ENCODE measurements around the gene PRKN. TPM values are rescaled to one million over a fixed set of nuclear protein-coding genes. Genes with fewer than 3 reads are reported as not detected.

Gene PRKN
- total RNA-seq, 3 donors from 2014 or later: 5.2 to 10.2 (median 8.1) TPM

- DNase-seq: no peak
- intact Hi-C loops (cut with DNase I, micrococcal nuclease): no loop called here
- Histone ChIP-seq H3K36me3 (ENCODE audit: low read depth) (no peaks in the 10 kb centered on the region), H3K9me3 (peaks cover 6% of the 10 kb centered on the region), H3K4me3 (no peak overlapping the region), H3K4me1 (ENCODE audit: low read depth) (no peaks in the 10 kb centered on the region)
- no peak for TF ChIP-seq CTCF (IDR thresholded peaks at IDR 0.05)
- ATAC-seq: no peak
These were observed 751.0 kb downstream of the PRKN start for GRCh38 chr6:161976553-161976952.

- no peak for TF ChIP-seq CTCF (IDR thresholded peaks at IDR 0.05)
- intact Hi-C loops (cut with DNase I, micrococcal nuclease): no loop called here
- ATAC-seq (no peak), DNase-seq (no peak)
- no peak overlapping the region for H3K4me3 ChIP-seq
- no peaks in the 10 kb centered on the region for H3K4me1 ChIP-seq (ENCODE audit: low read depth)
- H3K9me3 ChIP-seq: peaks cover 3% of the 10 kb centered on the region
- no peaks in the 10 kb centered on the region for H3K36me3 ChIP-seq (ENCODE audit: low read depth)
These were observed 754.5 kb downstream of the PRKN start for GRCh38 chr6:161973064-161973463.

DNA sequence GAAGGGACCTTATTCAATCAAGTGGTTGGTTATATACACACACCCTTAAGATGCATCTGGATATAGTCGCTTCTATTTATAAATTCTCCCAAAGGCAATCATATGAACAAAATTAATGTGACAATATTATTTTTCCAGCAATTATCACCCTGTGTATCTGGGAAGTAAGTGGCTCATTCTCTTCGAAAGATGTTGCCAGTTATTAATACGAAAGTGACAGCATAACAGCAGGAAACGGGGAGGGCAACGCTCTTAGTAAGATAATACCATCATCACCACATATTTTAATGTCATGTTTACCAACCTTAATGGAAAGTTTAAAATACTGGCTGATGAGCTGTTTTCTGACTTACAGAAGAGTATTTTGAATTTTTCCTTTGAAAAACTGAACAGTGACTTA lies 756.5 kb downstream of the PRKN start:
- DNase-seq: no peak
- H3K36me3 ChIP-seq (ENCODE audit: low read depth): no peaks in the 10 kb centered on the region
- H3K9me3 ChIP-seq: peaks cover 3% of the 10 kb centered on the region
- no peak for TF ChIP-seq CTCF (IDR thresholded peaks at IDR 0.05)
- ATAC-seq: no peak
- H3K4me3 ChIP-seq: no peak overlapping the region
- H3K4me1 ChIP-seq (ENCODE audit: low read depth): no peaks in the 10 kb centered on the region
- intact Hi-C loops (cut with DNase I, micrococcal nuclease): no loop called here

DNA sequence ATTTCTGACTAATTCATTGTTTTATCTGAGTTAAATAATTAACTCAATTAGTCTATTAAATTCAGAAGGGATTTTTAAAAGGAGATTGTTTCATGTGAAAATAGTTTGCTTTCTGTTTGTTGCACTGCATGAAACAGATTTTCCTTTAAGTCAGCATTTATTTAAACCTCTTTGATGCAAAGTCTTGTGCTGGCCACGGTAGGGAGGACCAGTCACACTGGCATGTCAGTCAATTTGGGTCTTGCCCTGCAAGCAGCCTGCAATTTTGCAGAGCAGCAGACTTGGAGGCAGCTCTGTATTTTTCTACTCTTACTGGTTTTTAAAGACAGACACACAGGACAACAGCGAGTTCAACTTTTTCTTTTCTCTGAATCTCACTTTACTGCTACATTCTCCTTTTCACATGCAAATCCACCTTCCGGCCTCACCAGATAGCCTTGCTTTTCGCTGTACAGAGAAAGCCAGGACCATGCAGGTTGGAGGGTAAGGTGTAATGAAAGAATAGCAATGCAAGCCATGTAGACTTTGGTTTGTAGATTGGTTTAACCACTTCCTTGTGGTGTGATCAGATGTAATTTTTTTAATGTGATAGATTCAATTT lies 763.8 kb downstream of the PRKN start:
- no peaks in the 10 kb centered on the region for H3K4me1 ChIP-seq (ENCODE audit: low read depth)
- no peak for TF ChIP-seq CTCF (IDR thresholded peaks at IDR 0.05)
- H3K4me3 ChIP-seq: no peak overlapping the region
- intact Hi-C loops (cut with DNase I, micrococcal nuclease): no loop called here
- H3K9me3 ChIP-seq: no peaks in the 10 kb centered on the region
- no peak for ATAC-seq
- no peak for DNase-seq
- no peaks in the 10 kb centered on the region for H3K36me3 ChIP-seq (ENCODE audit: low read depth)

DNA sequence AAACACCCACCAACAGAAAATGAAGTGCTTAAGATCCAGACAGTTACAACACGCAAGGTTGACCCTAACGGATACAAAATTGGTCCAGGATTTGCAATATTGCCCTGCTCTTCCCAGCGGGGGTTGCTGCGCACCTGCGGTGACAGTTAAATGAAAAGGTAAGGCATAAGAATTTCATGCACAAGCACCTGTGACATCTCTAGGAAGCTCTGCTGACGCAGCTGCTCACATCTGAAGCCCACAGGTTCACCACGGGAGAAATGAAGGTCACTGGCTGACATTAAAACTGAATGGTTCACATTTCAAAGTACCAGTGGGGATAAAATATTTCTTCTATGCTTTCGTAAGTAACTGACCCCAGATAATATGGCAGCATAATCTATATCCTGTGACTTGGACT lies 764.4 kb downstream of the PRKN start:
- intact Hi-C loops (cut with DNase I, micrococcal nuclease): no loop called here
- ATAC-seq (no peak), DNase-seq (no peak)
- TF ChIP-seq CTCF (IDR thresholded peaks at IDR 0.05): no peak
- Histone ChIP-seq H3K9me3 (no peaks in the 10 kb centered on the region), H3K4me1 (ENCODE audit: low read depth) (no peaks in the 10 kb centered on the region), H3K36me3 (ENCODE audit: low read depth) (no peaks in the 10 kb centered on the region), H3K4me3 (no peak overlapping the region)

GRCh38 chr6:161961796-161962195 lies 765.8 kb downstream of the PRKN start:
- Histone ChIP-seq H3K4me3 (no peak overlapping the region), H3K9me3 (no peaks in the 10 kb centered on the region), H3K36me3 (ENCODE audit: low read depth) (no peaks in the 10 kb centered on the region), H3K4me1 (ENCODE audit: low read depth) (no peaks in the 10 kb centered on the region)
- intact Hi-C loops (cut with DNase I, micrococcal nuclease): no loop called here
- ATAC-seq: no peak
- no peak for TF ChIP-seq CTCF (IDR thresholded peaks at IDR 0.05)
- no peak for DNase-seq
